Fibroblast of lung (primary cell): ENCODE measurements around the gene SPTBN1.

Experiments
- EZH2 ChIP-seq: IDR thresholded peaks from 2 replicates; pipeline ENCODE4 v1.5.1; 2012; ENCODE audit warnings: low read length, control low read depth, mild to moderate bottlenecking; ENCODE audit errors: missing control alignments
- TF ChIP-seq, protein P1 (sequence below), 2 donors: IDR thresholded peaks in 1 of 2; conservative IDR thresholded peaks in 1 of 2; 1 replicate in 1 of 2; 2 replicates in 1 of 2; pipeline ENCODE4 v1.5.1; 2011 to 2012; ENCODE audit warnings: low read length in 2 of 2, control low read depth in 1 of 2, inconsistent platforms in 1 of 2, low read depth in 1 of 2, mild to moderate bottlenecking in 1 of 2

DNA sequence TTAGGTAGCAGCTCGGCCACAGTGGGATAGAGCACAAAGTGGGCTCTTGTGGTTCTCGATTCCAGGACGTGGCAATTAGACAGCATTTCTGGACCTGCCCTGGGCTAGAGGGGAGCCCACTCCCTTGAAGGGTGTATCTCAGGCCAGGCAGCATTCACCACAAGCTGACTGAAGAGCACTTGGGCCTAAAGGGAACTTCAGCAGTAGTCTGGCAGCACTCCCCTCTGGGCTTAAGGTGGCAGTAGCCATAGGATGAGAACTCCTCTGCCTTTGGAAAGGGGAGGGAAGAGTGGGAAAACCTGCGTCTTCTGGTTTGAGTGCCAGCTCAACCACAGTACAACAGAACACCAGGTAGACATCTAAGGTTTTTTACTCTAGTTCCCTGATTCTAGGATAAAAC lies 239.3 kb downstream of the SPTBN1 start:
- TF ChIP-seq, protein P1, sequence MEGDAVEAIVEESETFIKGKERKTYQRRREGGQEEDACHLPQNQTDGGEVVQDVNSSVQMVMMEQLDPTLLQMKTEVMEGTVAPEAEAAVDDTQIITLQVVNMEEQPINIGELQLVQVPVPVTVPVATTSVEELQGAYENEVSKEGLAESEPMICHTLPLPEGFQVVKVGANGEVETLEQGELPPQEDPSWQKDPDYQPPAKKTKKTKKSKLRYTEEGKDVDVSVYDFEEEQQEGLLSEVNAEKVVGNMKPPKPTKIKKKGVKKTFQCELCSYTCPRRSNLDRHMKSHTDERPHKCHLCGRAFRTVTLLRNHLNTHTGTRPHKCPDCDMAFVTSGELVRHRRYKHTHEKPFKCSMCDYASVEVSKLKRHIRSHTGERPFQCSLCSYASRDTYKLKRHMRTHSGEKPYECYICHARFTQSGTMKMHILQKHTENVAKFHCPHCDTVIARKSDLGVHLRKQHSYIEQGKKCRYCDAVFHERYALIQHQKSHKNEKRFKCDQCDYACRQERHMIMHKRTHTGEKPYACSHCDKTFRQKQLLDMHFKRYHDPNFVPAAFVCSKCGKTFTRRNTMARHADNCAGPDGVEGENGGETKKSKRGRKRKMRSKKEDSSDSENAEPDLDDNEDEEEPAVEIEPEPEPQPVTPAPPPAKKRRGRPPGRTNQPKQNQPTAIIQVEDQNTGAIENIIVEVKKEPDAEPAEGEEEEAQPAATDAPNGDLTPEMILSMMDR (conservative IDR thresholded peaks at IDR 0.05 in 1 of 2, IDR thresholded peaks at IDR 0.05 in 1 of 2; ENCODE audit: low read depth in 1 of 2, low read length in 2 of 2), result no peak
- TF ChIP-seq EZH2, result no peak
